GM04504 (cell line): ENCODE data around the gene LTBP2.
"Not testable (repeated sequence)": the region's sequence is repeated elsewhere in the genome, so short reads cannot be mapped to it uniquely, and the experiment has no call there.

ENCODE experiments used
- DNase-seq: peaks from one replicate; pipeline ENCODE4 v3.0.0-alpha.2; 2012; ENCODE audit warnings: low read depth

LTBP2 gene

DNA sequence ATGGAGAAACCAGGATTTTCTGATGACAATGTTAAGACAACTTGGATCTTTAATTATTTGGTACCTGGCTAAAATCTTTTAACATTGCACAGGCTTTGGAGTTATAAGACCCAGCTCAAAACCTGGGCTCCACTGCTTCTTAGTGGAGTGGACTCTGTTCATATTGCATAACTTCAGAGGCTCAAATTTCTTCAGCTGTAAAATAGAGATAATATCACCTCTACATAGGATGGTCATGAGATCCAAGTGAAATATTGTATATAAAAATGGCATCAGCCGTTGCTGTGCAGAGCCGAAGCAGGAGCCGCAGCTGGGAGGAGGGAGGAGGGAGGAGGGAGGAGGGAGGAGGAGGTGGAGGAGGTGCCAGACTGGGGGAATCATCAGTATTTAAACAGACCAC is 129.5 kb downstream of the LTBP2 start:
- DNase-seq = no peak

DNA sequence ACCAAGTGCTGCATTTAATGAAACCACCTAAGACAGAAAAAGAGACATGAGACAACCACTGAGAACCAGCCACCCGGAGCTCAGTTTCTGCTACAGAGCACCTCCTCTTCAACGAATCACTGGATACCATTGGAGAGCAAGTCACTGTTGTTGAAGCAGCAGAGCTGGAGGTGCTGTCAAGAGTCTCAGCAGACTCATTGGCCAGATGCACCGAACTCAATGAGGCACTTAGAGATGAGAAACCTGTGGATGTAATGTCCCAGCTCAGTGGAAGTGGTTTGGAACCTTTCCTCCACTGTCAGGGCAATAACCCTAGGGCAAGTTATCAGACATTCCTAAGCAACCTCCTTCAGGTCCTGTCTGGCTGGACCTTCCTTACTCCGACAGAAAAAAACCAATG is 132.0 kb downstream of the LTBP2 start:
- DNase-seq = no peak

DNA sequence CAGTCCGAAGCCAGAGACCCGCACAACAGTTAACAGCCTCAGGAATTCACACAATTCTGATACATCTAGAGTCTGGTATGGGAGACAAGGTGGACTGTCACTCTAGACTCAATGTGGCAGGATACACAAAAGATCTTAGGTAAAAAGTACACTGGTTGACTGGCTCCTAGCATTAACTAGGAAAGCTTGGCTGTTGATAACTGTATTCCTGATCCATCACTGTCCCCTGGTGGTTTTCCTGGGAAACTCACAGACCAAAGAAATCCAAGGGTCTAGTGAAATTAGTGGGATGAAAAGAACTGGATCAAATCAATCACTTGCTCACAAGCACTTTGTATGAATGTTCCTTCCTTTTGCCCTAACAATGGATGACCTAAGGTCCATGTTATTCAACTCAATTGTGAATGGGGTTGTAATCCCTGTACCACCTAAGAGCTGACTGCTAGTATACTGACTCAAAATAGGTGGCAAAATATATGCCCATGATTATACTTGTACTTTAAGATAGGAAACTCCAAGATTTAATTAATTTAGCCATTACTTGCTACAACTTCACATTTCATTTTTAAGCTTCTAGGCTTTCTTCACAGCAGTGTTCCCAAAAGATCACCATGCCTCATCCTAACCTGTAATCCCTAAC is 132.9 kb downstream of the LTBP2 start:
- no peak for DNase-seq

DNA sequence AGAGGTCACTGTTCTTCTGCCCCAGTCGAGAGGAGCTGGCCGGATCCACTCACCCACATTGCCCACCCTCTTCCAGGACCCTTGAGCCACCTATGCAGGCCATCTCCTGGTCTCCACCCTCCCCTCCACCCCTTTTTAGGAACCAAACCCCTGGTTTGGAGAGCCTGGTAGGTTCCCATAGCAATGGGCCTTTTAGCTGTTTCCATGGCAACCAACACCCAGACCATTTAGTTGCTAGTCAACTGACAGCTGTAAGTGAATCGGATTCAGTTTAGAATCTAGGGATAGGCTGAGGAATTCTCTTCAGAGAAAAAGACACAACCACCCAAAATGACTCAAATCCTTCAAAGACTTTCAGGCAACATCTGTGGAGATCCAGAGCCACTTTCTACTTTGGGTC is 135.4 kb downstream of the LTBP2 start:
- no peak for DNase-seq

DNA sequence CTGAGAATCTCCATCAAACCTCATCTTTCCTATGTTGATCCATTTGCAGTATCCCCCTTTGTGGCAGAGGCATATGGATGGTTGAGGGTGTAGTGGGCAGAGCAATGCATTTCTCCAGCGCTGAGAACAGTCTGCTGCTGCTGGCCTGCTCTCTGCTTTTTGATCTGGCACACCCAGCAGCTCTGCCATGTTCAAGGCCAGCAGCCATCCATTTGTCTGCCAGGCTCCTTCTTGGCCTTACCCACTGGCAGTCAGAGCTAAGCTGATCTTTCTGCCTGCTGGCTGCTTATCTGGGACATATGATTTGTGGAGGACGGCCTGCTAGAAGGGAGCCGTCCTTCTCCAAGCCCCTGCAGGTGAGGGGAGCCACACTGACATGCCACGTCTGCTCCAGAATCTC is 135.9 kb downstream of the LTBP2 start:
- no peak for DNase-seq

DNA sequence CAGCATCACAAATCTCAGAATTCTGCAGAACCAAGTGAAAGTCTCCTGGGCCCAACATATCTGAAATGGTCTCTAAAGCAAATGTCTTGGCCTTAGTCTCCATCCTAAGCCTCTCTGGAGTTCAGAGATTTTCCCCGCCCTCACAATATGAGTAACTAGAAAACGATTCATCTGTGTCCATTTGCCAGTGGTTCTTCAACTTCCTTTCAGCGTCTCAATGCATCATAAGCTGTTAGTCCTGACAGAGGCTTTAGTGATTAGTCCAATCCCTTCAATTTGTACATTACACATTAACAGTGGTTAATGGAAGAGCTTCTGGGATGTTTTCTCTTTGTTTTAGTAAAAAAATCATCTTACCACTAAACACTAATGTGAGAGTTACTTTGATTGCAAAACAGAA is 136.4 kb downstream of the LTBP2 start:
- DNase-seq = peak; percentile 41

DNA sequence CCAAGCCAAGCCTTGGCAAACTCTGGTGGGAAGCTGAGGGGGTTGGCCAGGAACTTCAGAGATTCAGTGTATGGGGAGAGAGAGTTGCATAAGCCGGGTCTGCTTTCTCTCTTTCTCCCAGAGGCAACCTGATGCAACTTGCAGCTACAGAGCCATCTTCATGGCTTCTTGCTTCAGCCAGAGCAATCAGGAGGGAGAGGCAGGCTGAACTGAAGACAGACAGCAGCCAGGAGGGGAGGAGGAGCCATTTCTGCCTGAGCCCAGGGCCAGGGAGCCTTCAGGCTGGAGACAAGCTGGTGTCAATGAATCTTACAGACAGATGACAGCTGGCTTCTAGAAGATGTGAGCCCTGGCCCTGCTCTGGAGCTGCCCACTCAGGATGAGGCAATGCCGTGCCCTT is 137.7 kb downstream of the LTBP2 start:
- DNase-seq = no peak

DNA sequence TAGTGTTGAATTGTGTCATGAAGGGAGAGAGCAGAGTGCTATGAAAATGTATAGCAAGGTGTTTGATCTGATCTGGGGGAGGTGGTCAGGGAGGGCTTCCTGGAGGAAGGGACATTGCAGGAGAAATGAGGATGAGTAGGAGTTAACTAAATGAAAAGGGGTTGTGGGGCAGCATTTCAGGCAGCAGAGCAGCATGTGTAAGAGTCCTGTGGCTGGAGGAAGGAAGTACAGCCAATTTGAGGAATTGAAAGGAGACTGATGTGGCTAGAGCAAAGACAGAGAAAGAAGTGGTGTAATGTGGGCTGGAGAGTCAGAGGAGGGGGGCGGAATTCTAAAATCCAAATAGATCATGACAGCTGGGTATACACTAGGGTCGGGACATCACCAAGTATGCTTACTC is 139.4 kb downstream of the LTBP2 start:
- DNase-seq = no peak

DNA sequence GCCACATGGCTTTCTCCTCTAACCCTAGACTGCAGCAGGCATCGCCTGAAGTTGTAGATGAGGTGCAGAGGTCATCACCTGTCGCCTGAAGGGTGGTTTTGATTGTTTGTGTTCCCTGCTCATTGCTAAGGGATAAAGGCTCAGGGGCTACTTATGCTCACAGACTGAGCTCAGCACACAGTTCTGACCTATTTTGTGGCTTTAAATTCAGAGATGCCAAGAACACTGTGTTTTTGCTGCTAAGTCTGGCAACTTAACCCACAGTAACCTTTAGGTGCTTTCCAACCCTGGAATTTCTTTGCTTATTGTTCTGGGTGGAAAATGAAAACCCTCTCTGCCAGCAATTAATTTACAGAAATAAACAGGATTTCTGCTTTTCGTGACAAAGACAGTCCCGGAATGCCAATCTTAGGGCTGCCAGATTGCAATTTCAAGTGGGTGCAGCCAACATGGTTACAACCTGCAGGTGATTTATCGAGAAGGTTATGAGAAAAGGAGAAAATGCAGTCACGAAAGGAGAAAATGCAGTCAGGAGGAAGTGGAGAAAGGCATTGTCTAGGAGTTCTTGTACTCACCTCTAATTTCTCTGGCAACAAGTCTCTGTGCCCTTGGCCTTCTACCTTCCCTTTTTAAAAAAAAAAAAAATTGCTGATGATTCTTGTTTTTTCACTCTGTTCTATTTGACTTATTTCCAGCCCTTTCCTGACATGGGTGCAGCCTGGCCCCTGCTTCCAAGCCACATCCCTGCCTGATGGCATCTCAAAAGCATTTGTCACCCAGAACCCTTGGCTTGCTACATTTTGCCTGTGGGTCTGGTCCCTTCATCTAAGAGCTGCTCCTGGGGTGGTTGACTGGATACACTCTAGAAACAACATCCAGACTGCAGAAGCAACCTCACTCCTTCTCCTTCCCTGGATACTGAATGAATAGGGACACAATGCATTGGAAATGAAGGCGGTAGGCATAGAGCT is 142.2 kb downstream of the LTBP2 start:
- DNase-seq = no peak

DNA sequence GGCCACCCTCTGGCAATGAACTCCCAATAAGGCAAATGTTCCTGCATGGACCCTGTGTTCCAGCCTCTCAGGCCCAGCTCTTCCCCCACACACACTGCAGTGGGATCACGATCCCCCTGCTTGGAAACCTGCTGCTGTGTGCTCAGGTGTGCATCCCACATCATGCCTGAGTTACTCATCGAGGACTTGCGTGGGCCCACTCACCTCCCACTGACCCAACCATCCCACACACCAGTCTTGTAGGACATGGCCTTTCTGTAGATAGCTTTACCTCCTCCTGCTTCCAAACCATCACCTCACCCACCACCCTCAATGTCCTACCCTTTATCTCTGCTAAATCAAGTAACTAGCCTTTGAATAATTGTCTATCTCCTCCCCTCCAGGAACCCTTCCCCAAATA is 143.5 kb downstream of the LTBP2 start:
- DNase-seq = no peak

DNA sequence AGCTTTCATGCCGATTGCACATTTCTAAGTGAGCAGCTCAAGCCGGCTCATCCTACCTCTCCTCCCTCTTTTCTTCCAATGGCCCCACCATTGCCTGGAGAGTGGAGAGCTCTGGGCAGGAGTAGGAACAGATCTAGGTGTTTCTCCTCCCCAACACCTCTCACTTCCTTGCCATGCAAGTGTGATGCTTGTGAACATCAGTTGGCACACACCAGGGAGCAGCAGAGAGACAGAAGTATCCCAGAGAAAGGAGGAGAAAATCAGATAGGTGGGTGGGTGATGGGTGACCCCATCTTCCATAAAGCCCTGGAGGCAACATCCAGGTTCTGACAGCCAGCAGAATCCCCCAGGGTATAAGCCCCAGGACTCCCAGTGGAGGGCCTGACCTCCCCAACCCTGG is 146.7 kb downstream of the LTBP2 start:
- DNase-seq = no peak

DNA sequence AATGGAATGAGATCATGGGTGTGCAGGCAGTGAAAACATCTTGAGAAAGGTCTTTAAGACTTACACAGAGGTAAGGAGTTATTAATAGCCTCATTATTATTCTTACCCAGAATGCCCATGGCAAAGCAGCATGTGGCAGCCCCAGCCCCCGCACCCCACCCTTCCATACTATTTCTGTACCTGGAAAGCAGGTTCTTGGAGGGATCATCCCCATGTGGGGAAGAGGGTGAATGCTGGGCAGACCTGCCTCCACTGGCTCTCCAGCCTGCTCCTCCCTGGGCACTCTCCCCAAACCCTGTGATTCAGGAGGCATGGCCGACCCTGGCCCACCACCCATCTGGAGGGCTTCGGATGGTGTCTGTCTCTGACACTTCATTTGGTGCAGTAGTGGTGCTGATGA is 147.3 kb downstream of the LTBP2 start:
- no peak for DNase-seq

DNA sequence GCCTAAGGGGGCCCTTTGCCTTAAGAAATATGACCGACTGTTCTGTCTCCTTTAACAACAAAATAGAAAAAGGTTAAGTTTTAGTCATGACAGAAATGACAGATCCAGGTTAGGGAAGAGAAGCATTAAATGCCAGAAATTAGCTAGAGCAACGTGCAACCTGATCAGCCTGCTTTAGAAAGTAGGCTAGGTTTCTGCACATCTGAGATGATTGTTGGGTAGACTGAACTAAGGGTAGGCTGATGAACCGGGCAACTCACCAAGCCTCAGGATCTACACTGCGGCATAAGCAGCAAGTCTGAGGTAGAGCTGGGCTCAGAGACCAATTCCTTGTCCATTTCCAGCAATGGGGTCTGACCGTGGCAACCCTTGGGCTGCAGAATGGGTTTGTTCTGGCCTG is 148.3 kb downstream of the LTBP2 start:
- DNase-seq = no peak

DNA sequence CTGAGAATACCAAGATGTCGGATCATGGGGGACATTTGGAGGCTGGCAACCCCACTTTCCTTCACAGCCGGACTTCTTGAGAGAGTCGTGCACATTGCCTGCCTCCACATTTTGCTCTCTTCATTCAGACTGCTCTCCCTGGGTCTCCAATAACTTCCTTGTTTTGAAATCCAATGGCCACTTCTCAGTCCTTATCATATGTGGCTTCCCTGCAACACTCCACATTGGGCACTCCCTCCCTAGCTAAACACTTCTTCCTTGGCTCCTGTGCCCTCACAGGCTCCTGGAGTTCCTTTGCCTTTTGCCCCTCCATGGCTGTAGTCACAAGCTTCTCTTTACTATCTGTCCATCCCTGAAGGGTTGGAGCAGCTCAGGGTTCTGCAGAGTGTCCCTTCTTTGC is 149.0 kb downstream of the LTBP2 start:
- DNase-seq = no peak

DNA sequence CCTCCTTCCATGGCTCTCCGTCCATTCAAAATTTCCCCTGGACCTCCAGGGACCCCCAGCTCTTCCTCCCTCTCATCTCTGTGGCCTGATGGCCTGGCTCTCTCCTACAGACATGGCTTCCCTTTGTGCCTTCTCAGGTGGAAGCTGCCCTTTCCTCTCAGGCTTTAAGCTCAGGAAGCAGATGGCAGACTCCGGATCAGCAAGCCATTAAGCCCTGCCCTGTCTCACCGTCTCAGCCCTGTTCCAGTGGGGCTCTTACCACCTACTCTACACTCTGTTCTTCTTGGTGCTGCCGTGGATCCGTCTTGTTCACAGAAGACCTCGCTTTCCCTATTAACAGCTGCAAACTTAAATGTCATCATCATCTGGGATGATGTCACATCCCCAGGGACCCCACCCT is 152.1 kb downstream of the LTBP2 start:
- DNase-seq = no peak

DNA sequence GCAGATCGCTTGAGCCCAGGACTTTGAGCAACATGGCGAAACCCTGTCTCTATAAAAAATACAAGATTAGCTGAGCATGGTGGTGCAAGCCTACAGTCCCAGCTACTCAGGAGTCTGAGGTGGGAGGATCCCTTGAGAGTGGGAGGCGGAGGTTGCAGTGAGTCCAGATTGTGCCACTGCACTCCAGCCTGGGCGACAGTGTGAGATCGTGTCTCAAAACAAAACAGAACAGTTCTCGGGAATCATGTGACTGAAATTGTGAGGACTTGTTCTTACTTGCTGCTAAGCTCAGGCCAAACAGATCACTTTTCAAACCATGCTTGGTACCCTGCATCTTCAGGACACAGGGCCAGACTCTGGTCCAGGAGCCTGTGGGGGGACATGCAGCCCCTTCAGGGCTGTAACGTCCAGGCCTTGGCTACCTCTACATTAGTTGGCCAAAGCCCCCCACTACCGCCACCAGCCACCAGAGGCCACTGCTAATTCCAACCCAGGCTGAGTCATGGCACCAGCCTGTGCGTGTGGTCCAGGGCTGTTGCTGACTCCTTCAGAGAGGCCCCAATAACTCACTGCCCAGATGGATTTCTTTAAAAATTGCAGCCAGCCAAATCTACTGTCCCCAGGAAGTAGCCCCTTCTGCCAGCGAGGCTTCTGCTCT is 152.6 kb downstream of the LTBP2 start:
- DNase-seq = peak; percentile 46

DNA sequence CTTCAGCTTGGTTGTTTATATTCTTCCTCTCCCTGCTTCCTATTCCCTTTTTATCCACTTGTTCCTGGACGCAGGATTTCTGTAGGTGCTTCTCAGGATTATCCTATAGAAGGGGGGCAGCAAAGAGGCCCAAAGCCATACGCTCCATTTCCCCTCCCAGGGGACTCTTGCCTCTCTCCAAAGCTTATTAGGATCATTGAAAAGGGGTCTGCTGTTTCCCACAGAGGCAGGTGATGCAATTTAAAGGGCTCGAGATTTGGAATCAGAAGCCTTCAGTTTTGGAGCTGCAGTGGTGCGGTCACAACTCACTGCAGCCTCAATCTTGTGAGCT is 154.5 kb downstream of the LTBP2 start:
- DNase-seq = no peak

DNA sequence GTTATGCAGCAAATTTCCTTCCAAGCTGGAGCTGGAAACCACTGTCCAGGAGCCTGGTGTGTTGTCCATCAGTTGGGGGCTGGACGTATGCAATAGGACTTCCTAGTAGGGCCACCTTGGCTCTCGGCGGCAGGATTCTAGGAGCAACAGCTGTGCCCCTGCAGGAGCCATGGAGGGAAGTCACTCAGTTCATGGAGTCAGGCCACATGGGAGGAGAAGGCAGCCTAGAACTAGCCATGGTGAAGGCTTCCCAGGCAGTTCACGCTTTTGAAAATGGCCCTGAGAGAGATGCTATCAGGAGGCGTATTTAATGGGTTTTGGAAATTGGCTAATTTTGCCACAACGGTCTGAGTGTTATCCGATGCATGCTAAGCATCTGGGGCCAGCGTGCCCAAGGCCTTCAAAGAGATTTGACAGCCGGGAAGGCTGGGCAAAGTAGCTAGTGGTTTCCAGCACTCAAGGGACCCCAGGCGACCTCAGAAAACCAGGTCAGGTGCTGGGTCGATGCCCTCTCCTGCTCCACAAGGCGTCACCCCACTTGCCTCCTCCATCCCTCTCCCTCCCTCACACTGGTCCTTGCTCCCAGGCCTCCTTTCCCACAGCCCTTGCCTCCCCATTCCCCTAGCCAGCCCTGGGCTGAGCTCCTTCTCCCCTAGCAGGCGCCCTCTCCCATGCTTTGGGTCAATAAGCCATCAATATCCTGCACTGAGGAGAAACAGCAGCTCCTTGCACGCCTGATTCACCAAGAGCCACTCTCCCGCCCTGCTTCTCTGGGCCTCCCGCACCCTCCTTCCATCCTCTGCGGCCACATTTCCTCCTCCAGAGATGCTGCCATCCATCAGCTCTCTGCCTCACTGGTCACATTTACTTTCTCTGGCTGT is 155.1 kb downstream of the LTBP2 start:
- no peak for DNase-seq

DNA sequence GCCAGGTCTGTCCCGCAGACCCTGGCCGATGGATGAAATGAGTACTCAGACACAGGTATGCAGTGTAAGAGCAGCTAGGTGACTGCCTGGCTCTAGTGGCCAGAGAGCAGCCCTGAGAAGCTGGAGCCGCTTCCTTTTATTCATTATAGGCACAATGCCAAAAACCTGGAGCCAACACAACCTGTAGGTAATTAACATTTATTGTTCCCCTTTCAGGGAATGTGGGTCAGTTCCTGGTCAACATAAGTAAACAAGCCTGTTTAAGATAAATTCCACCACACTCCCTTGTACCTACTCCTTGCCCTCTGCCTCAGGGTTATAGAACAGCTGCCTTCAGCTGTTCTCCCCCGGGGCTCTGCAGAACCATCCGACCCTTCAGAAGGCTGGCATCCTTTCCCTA is 157.6 kb downstream of the LTBP2 start:
- DNase-seq = not testable (repeated sequence)
